GM12865 (cell line): ENCODE data around the gene RANBP10.

Source experiments
- DNase-seq: peaks from one replicate; pipeline ENCODE4 v3.0.0; 2010; ENCODE audit warnings: low read depth
- H3K4me3 ChIP-seq: 2 replicates; pipeline ENCODE4 v1.5.1; 2011; ENCODE audit warnings: mild to moderate bottlenecking, low read depth, low read length, control low read depth
- TF ChIP-seq, protein P1 (sequence below): IDR thresholded peaks from 2 replicates; pipeline ENCODE4 v1.5.1; 2011; ENCODE audit warnings: low read length, control low read depth, low read depth, inconsistent platforms; ENCODE audit not compliant: insufficient read depth; ENCODE audit errors: missing control alignments

RANBP10 gene

DNA sequence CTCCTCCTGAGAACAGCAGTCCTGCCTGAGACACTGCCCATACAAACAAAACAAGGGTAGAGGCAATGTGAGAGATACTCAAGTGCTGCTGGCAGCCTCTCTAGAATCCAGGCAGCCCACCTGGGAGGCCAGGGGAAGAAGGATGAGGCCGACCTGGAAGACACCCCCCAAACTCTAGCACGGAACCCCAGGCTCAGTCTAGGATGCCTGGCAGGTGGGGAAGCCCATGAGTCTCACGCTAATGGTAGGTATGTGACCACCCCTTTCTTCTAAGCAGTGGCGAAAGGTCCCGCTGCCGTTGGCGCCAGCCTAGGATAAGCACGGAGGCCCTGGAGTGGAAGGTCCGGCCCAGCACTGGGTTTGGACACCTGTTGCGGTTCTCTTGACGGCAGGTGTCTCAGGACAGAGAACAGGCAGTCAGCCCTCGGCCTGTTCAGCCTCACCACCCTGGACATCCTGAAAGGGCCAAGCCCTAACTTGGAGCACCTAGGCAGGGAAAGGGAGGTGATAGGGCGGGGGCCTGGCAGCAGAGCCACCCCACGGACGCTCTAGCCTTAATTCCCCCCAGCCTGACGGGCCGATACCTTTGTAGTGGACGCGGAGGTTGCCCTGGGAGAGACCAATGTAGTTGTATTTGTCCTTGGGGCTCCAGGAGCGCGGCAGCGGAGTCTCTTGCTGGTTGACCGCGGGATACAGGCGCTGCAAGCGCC lies 487 bp downstream of the RANBP10 start:
- peak; percentile 32 for DNase-seq
- TF ChIP-seq, protein P1, sequence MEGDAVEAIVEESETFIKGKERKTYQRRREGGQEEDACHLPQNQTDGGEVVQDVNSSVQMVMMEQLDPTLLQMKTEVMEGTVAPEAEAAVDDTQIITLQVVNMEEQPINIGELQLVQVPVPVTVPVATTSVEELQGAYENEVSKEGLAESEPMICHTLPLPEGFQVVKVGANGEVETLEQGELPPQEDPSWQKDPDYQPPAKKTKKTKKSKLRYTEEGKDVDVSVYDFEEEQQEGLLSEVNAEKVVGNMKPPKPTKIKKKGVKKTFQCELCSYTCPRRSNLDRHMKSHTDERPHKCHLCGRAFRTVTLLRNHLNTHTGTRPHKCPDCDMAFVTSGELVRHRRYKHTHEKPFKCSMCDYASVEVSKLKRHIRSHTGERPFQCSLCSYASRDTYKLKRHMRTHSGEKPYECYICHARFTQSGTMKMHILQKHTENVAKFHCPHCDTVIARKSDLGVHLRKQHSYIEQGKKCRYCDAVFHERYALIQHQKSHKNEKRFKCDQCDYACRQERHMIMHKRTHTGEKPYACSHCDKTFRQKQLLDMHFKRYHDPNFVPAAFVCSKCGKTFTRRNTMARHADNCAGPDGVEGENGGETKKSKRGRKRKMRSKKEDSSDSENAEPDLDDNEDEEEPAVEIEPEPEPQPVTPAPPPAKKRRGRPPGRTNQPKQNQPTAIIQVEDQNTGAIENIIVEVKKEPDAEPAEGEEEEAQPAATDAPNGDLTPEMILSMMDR = no peak

DNA sequence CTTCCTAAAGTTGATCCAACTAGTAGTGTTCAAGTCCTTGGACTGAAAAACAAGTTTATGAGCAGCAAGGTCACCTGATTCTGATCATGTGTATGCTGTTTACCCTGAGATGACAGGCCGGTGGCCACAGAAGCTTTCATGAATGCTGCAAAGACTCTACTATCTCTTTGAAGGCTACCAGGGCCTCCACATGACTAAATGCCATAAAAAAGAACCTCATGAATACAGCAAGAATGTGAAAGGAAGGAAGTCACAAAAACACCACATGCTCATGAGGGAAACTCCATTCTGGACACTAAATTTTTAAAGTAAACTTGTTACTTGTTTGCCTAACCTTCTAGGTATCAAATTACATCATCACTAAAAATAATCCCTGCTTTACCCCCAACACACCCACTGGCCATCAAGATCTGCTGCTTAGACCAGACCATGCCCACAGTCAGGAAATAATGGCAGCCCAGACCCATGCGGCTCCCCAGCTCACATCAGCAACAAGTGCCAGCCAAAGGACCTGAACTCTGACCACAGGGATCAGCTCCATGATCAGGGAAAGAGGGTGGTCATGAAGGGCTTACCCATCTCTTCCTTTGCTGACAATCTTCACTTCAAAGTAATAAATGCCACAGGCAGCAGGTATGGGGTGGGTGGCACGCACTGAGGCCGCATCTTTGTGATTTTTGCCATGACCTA lies 1.4 kb downstream of the RANBP10 start:
- peak overlapping the region; percentile 84 for H3K4me3 ChIP-seq
- TF ChIP-seq, protein P1 = no peak
- peak; percentile 31 for DNase-seq

More for the DNA sequence above, 487 bp downstream of the RANBP10 start:
- H3K4me3 ChIP-seq = peak overlapping the region; percentile 84

DNA sequence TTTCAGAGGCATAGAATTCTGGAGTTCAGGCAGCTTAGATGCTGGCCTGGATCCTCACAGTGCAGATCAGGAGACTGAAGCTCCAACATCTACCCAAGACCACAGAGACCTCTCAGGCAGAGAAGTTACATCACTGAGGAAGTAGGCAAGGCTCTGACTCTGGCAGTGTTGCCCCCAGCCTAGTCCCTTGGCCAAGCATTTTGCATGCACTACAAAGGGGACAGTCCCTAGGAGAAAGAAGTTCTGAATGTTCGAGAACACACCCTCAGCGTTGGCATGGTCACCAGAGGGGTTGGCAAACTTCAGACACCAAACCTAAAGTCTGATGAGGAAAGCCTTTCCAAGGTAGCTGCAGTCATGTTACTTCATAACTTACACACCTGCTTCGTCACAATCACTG lies 2.5 kb downstream of the RANBP10 start:
- no peak overlapping the region for H3K4me3 ChIP-seq
- TF ChIP-seq, protein P1 = no peak
- DNase-seq = peak; percentile 33

DNA sequence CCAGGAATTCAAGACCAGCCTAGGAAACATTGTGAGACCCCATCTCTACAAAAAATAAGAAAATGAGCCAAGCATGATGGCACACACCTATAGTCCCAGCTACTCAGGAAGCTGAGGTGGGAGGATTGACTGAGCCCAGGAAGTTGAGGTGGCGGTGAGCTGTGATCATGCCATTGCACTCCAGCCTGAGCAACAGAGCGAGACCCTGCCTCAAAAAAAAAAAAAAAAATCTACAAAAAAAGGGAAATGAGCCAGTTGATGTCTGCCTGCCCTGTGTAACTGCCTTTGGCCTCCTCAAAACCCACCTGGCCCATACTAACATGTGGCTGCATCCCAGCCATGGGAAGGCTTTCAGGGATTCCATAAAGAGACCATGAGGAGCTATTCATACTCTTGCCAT lies 4.5 kb downstream of the RANBP10 start:
- DNase-seq = peak; percentile 74
- H3K4me3 ChIP-seq = no peak overlapping the region
- TF ChIP-seq, protein P1 = no peak

DNA sequence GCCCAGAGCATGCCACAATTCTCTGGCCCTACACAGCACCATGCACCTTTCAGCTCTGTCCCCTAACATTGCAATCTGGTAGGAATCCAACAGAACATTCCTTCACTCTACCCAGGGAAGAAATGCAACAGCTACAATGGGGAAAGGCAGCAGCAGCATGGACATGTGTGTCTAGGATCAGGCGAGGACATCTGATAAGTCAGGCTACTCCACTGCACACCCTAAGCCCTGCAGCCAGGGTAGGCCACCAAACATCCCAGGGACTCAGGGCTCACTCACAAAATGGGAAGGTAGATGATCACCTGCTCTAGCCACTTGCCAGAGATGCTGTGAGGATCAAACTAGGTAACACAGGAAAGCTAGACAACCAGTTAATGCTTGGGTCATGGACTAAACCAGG lies 5.1 kb downstream of the RANBP10 start:
- no peak overlapping the region for H3K4me3 ChIP-seq
- TF ChIP-seq, protein P1 = no peak
- no peak for DNase-seq

DNA sequence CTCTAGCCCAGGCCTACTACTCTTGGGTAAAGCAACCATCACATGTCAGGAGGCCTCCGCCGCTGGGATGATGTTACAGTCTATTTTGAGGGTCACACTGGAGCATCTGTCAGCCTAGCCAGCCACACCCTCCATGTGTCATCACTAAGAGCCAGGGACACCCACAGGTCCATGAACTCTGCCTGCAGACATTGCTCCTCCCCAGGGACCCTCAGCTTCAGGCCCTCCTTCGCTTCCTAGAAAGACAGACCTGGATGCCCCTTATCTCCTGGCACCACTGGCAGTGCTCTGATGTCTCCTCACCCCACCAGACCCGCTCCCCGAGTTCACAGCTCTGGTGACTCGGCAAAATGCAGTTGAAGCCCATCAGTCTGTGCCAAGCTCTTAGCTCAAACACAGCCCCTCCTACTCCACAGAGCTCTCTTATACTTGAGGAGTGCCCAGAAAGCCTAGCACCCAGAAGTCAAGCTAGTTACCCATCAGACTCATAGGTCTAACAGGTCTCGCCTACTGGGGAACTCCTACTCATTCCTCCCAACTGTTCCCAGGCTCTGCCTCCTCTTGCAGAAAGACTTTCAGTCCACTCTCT lies 5.9 kb downstream of the RANBP10 start:
- no peak for DNase-seq
- H3K4me3 ChIP-seq = no peak overlapping the region
- TF ChIP-seq, protein P1 = no peak
